Glomerular endothelial cell (primary cell): Measurements from ENCODE around the gene RPUSD1. TPM values are rescaled to one million over a fixed set of nuclear protein-coding genes. Genes with fewer than 3 reads are reported as not detected.

Experiments used
- total RNA-seq: library from RNA; depleted of rRNA; stranded (reverse); fragments of >200 nt; gene quantifications from 2 replicates; pipeline ENCODE4 v1.2.3, GENCODE V29; 2015

The RPUSD1 gene
- total RNA-seq, 1 donor from 2014 or later = 42.1 TPM

Other genes with a start within 250 kb of the RPUSD1 start
- gene PRR35, start 228.0 kb downstream of the RPUSD1 start, total RNA-seq = not detected in 2 replicates
- gene NHLRC4, start 221.4 kb downstream of the RPUSD1 start, total RNA-seq = 2.7 and 3.3 TPM in 2 replicates
- 34.6 and 69.5 TPM in 2 replicates for gene PIGQ, start 218.4 kb downstream of the RPUSD1 start, total RNA-seq
- gene RAB40C, start 198.3 kb downstream of the RPUSD1 start, total RNA-seq = 17.6 and 25.1 TPM in 2 replicates
- 0.06 TPM in 1 of 2 replicates, not detected in the other for gene WFIKKN1, start 157.4 kb downstream of the RPUSD1 start, total RNA-seq
- gene METTL26, start 152.1 kb downstream of the RPUSD1 start, total RNA-seq = 163 and 315 TPM in 2 replicates
- 24.1 and 25.7 TPM in 2 replicates for gene MCRIP2, start 146.6 kb downstream of the RPUSD1 start, total RNA-seq
- 17.4 and 21.2 TPM in 2 replicates for gene WDR90, start 139.0 kb downstream of the RPUSD1 start, total RNA-seq
- gene RHOT2, start 120.2 kb downstream of the RPUSD1 start, total RNA-seq = 48.3 and 78.9 TPM in 2 replicates
- 0.34 and 1.6 TPM in 2 replicates for gene RHBDL1, start 112.7 kb downstream of the RPUSD1 start, total RNA-seq
- 159 and 240 TPM in 2 replicates for gene STUB1, start 108.0 kb downstream of the RPUSD1 start, total RNA-seq
- gene JMJD8, start 104.0 kb downstream of the RPUSD1 start, total RNA-seq = 60.4 and 70.8 TPM in 2 replicates
- 9.9 and 12.5 TPM in 2 replicates for gene WDR24, start 98.0 kb downstream of the RPUSD1 start, total RNA-seq
- 1.6 TPM in 2 replicates for gene FBXL16, start 82.6 kb downstream of the RPUSD1 start, total RNA-seq
- gene METRN, start 73.3 kb downstream of the RPUSD1 start, total RNA-seq = 54.4 and 134 TPM in 2 replicates
- 45.4 and 53.0 TPM in 2 replicates for gene ANTKMT, start 67.2 kb downstream of the RPUSD1 start, total RNA-seq
- gene CCDC78, start 61.9 kb downstream of the RPUSD1 start, total RNA-seq = 0.41 and 3.9 TPM in 2 replicates
- 8.2 and 12.8 TPM in 2 replicates for gene HAGHL, start 61.3 kb downstream of the RPUSD1 start, total RNA-seq
- 33.7 and 34.3 TPM in 2 replicates for gene CIAO3, start 47.4 kb downstream of the RPUSD1 start, total RNA-seq
- gene MSLN, start 27.6 kb downstream of the RPUSD1 start, total RNA-seq = 2.1 and 2.4 TPM in 2 replicates
- gene CHTF18, start 239 bp upstream of the RPUSD1 start, total RNA-seq = 7.3 and 24.3 TPM in 2 replicates
- gene GNG13, start 12.4 kb upstream of the RPUSD1 start, total RNA-seq = not detected in 2 replicates
- 25.2 and 36.6 TPM in 2 replicates for gene LMF1, start 182.6 kb upstream of the RPUSD1 start, total RNA-seq
- 0.06 and 0.19 TPM in 2 replicates for gene SOX8, start 193.4 kb upstream of the RPUSD1 start, total RNA-seq